SH-SY5Y (cell line): ENCODE data around the gene HECTD1.

Experiments
- GATA2 ChIP-seq: IDR thresholded peaks from 2 replicates; pipeline ENCODE4 v1.6.1; 2011; ENCODE audit warnings: mild to moderate bottlenecking, low read depth, low read length
- GATA3 ChIP-seq: IDR thresholded peaks from 2 replicates; pipeline ENCODE4 v1.6.1; 2011; ENCODE audit warnings: low read depth, mild to moderate bottlenecking, low read length, moderate library complexity

Gene HECTD1

GRCh38 chr14:31180299-31181051 lies 27.1 kb downstream of the HECTD1 start:
- TF ChIP-seq GATA2 (no peak), GATA3 (no peak)

DNA sequence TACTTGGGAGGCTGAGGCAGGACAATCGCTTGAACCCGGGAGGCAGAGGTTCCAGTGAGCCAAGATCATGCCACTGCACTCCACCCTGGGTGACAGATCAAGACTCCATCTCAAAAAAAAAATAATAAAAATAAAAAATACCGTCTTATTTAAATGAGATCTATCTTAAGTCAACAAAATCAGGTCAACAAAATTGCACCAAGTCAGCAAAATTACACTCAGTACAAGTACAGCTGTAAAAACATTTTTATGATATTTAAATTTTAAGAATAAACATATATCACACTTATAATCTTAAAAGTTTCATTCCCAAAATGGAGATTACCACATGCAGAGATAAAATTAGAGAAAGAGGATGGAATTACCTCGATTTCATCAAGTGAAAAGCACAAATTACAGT lies 33.2 kb downstream of the HECTD1 start:
- TF ChIP-seq GATA2 (no peak), GATA3 (no peak)

DNA sequence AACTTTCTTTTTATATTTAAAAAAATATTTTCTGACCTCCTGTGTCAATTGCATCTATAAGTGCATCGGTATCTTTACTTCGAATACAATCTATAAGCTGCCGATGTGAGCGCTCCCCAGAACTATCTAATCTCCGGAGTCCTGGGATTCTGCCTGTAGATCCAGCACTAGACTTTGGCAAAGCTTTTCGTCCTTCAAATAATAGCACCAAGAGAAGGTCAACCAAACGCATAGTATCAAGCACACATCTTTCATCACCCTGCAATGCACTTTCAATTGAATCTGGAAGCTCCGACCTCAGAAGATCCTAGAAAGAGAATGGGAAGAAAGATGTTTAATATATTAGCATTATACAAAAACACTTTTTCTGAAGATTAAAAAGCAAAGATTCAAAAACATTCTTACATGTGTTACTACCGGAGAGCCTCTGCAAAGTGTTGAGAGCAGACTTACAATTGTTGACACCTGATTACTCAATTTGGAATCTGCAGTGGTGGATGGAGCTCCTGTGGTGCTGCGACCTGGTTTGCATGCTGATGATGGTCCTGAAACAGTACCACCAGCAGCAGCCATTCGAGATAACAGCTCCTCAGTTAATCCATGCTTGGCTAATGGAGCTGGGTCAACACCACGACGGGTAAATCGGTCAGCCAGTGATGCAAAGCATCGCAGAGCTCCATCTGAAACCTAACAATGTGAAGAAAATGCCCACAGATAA lies 34.3 kb downstream of the HECTD1 start:
- no peak for TF ChIP-seq GATA2
- TF ChIP-seq GATA3: no peak

GRCh38 chr14:31172084-31172483 lies 35.5 kb downstream of the HECTD1 start:
- no peak for TF ChIP-seq GATA2
- TF ChIP-seq GATA3: no peak

GRCh38 chr14:31170411-31170810 lies 37.2 kb downstream of the HECTD1 start:
- TF ChIP-seq GATA3 (no peak), GATA2 (no peak)

GRCh38 chr14:31169877-31170276 lies 37.7 kb downstream of the HECTD1 start:
- TF ChIP-seq GATA2 (no peak), GATA3 (no peak)

GRCh38 chr14:31167032-31167431 lies 40.6 kb downstream of the HECTD1 start:
- TF ChIP-seq GATA2 (no peak), GATA3 (no peak)

DNA sequence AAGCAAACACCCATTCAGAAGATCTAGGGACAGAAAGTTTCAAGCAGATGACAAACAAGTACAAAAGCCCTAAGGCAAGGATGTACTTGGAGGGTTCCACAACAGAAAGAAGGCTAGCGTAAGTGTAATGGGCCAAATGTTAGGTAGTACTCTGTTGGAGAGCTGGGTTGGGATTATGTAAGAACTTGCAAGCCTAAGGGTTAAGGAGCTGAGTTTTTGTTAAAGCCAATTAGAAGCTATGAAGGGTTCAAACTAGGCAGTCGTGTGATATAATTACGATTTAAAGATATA lies 41.4 kb downstream of the HECTD1 start:
- TF ChIP-seq GATA3 (no peak), GATA2 (no peak)

GRCh38 chr14:31164115-31164514 lies 43.5 kb downstream of the HECTD1 start:
- TF ChIP-seq GATA2: no peak
- no peak for TF ChIP-seq GATA3

DNA sequence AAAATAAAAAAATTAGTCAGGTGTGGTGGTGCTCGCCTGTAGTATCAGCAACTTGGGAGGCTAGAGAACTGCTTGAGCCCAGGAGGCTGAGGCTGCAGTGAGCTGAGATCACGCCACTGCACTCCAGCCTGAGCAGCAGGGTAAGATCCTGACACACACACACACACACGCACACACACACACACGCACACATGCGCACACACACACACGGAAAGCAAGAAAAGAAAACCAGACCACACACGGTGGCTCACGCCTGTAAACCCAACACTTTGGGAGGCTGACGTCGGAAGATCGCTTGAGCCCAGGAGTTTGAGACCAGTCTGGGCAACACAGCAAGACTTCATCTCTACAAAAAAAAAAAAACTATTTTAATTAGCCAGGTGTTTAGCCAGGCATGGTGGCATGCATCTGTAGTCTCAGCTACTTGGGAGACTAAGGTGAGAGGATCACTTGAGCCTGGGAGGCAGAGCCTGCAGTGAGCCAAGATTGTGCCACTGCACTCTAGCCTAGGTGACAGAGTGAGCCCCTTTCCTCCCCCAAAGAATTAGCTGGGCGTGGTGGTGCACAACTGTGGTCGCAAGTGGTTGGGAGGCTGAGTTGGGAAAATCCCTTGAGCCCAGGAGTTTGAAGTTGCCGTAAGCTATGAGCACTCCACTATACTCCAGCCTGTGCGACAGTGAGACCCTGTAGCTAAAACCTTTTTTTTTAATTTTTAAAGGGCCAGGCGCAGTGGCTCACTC lies 44.5 kb downstream of the HECTD1 start:
- TF ChIP-seq GATA3 (no peak), GATA2 (no peak)

DNA sequence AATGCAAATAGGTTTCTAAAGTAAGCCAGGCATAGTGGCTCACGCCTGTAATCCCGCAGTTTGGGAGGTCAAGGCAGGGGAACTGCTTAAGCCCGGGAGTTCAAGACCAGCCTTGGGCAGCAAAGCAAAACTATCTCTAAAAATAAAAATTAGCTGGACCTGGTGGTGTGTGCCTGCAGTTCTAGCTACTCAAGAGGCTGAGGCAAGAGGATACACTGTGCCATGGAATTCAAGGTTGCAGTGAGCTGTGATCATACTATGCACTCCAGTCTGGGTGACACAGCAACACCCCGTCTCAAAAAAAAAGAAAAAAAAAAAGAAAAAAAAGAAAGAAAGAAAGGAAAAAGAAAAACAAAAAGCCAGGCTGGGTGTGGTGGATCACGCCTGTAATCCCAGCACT lies 46.3 kb downstream of the HECTD1 start:
- no peak for TF ChIP-seq GATA2
- TF ChIP-seq GATA3: no peak

GRCh38 chr14:31159682-31160296 lies 47.8 kb downstream of the HECTD1 start:
- TF ChIP-seq GATA2 (no peak), GATA3 (no peak)

DNA sequence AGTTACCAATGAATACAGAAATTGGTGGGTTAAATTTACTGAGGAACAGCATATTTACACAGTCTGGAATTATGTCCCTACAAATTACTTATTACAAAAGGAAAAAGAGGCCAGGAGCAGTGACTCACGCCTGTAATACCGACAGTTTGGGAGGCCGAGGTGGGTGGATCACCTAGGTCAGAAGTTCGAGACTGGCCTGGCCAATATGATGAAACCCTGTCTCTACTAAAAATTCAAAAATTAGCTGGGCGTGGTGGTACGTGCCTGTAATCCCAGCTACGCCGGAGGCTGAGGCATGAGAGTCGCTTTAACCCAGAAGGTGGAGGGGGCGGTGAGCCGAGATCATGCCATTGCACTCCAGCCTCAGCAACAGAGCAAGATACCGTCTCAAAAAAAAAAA lies 52.6 kb downstream of the HECTD1 start:
- TF ChIP-seq GATA3: no peak
- TF ChIP-seq GATA2: no peak

GRCh38 chr14:31142455-31143087 lies 65.0 kb downstream of the HECTD1 start:
- TF ChIP-seq GATA3 (no peak), GATA2 (no peak)
